HG03280 (cell line): ENCODE results near the gene FCN3.

ENCODE experiments used
- ATAC-seq: cut with Tn5 transposase; IDR thresholded peaks from one replicate; pipeline ENCODE4 v1.9.1; 2021; ENCODE audit warnings: mild to moderate bottlenecking, moderate library complexity; ENCODE audit not compliant: unreplicated experiment

The FCN3 gene

DNA sequence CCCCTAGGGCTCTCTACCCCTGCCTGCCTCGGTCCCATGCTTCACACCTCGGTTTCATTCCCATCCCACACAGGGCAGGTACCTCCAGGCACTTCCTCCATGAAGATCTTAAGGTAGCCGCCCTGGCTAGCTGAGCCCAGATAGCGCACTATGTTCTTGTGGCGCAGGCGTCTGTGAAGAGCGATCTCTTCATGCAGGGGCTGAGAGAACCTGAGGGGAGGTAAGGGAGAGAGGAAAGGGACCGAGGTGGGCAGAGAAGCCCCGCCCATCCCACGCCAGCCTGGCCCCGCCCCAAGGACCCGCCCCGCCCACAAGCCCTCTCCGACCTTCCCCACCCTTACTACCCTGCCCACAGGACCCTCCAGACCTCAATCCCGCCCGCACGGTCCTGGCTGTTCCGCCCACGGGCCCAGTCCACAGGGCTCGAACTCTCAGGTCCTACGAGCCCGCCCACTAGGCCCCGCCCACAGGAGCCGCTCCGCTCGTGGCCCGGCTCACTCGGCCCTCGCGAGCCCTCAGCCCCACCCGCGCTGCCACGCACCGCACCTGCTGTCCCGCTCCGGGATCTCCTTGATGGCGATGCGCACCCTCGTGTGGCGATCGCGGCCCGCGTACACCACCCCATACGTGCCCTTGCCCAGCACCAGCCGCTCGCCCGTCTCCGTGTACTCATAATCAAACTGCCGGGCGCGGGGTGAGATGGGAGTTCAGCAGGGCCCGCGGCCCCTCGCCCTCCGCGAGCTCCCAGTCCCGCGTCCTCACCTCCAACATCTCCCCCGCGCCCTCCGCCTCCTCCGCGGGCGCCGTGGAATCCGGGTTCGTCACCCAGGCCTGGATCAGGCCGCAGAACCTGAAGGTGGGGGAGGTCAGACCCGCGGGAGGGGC, 14.2 kb downstream of the FCN3 start:
- ATAC-seq: no peak

- ATAC-seq: no peak
Measured at GRCh38 chr1:27359822-27360158, 14.8 kb downstream of the FCN3 start.

GRCh38 chr1:27358928-27359313, 15.7 kb downstream of the FCN3 start:
- ATAC-seq: no peak

DNA sequence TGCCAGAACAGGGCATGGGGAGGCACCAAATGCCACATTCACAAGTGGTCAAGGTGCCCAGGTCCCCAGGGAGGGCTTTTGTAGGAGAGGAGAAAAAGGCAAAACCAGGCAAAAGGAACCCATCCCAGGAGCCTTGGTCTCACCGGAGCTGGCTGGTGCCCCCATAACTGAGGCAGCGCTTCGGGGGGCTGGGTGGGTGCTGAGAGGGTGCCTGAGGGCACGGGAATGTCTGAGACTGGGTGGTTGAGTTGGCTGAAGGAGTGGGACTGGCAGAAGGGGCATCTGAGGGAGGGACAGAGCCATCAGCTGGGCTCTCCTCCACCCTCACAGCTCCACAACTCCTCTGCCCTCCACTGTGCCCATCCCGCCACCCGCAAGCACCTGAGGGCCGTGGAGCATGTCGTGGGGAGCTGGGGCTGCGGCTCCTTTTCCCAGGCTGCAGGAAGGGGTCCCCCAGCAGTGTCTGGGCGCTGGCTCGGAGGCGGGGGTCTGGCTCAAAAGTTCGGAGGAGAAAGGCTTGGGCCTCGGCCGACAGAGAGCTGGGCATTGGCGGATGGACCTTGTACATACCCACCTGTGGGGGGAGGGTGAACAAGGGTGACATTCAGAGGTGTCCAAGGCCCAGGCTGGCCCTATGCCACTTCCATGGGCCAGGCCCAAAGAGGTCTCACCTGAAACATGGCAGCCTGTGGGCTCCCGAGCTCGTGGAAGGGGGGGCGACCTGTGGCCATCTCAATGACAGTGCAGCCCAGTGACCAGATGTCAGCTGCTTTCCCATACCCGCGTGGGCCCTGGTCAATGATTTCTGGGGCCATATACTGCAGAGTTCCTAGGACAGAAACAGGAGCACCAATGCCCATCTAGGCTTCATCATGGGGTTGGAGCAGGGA, 16.3 kb downstream of the FCN3 start:
- no peak for ATAC-seq

- ATAC-seq: no peak
Measured at GRCh38 chr1:27357281-27358037, 17.2 kb downstream of the FCN3 start.

GRCh38 chr1:27356619-27357280, 17.9 kb downstream of the FCN3 start:
- ATAC-seq: no peak

DNA sequence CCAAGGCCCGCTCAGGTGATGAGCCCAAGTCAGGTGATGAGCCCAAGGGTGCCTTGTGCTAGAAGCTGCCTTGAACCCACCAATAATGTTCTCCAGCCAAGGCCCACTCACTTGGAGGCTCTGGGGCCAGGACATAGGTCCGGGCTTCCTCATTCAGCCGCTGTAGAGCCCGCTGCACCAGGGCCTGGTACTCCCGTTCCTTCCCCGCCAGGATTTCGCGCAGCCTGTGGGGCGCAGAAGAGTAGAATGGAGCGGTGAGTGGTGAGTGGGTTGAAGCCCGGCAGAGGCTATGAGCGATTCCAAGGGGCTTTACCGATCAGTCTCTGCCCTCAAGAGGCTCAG, 18.4 kb downstream of the FCN3 start:
- ATAC-seq: no peak

GRCh38 chr1:27355683-27356082, 18.9 kb downstream of the FCN3 start:
- ATAC-seq: no peak

DNA sequence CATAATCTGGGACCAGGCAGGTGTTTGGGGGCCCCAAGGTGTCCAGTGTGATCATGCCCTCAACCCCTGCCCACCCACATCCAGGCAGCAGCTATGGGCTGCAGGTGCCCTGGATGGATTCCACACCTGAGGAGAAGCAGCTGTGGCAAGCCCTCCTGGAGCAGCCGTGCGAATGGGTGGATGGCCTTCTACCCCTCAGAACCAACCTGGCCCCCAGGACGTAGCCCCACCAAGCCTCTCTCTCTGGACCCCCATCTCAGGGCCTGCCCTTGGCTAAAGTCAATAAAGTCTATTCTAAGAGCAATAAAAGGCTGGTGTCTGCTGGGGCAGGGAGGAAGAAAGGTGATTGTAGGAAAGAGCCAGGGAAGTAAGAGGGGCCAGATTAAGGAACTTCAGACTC, 21.0 kb downstream of the FCN3 start:
- ATAC-seq: no peak

- ATAC-seq: no peak
Measured at GRCh38 chr1:27353166-27353565, 21.5 kb downstream of the FCN3 start.

- no peak for ATAC-seq
Measured at GRCh38 chr1:27351541-27352107, 23.0 kb downstream of the FCN3 start.

GRCh38 chr1:27350663-27351540, 23.7 kb downstream of the FCN3 start:
- ATAC-seq: no peak

GRCh38 chr1:27349784-27350662, 24.6 kb downstream of the FCN3 start:
- ATAC-seq: no peak

GRCh38 chr1:27348861-27349783, 25.5 kb downstream of the FCN3 start:
- no peak for ATAC-seq

DNA sequence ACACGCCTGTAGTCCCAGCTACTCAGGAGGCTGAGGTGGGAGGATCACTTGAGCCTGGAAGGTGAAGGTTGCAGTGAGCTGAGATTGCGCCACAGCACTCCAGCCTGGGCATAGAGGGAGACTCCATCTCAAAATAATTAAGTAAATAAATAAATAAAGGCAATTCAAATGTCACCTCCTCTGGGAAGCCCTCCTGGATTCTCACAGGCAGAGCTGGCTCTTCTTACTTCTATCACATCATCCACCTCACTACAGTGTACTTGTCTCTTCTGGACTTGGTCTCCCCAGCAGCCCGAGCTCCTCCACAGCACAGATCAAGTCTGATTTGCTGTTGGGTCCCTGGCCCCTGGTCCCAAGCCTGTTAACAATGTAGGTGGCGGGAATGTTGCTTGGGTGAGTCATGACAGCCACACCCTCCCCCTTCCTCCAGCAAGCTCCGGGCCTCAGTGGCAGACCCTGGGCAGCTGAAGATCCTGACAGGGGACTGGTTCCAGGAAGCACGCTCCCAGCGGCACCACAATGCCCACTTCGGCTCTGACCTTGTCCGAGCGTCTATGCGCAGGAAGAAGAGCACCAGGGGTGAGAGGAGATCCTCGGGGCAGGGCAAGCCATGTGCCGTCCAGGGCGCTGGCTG, 27.5 kb downstream of the FCN3 start:
- no peak for ATAC-seq

- no peak for ATAC-seq
Measured at GRCh38 chr1:27346357-27346756, 28.3 kb downstream of the FCN3 start.

GRCh38 chr1:27345272-27345671, 29.4 kb downstream of the FCN3 start:
- ATAC-seq: no peak
